ENCODE results near the gene NR1I3.

The NR1I3 gene

DNA sequence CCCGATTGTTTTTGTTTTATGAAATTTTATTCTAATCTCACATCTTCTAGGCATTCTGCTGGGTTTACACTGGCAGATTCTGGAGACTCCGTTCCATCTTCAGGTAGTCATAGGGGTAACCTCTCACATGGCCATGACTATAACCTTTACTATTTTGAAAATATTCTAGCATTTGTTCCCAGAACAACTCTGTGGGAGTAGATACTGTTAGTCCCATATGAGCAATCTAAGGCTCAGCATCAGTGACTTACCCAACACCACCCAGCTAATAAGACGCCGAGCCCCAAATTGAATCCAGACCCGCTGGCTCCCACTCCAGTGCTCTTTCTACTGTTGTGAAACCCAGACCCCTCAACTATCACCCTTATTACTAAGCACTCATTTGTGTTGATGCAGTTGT lies 49.0 kb downstream of the NR1I3 start:
- Histone ChIP-seq H3K36me3 (replicated peaks; ENCODE audit: low read depth, low read length) (no peaks in the 10 kb centered on the region), H3K27ac (ENCODE audit: low read length) (no peak overlapping the region), H3K4me3 (ENCODE audit: low read length) (no peak overlapping the region), H3K27me3 (ENCODE audit: low read depth, low read length) (no peaks in the 10 kb centered on the region), H3K4me1 (ENCODE audit: low read length) (peaks cover 48% of the 10 kb centered on the region), H3K4me2 (ENCODE audit: low read length) (no peak overlapping the region), H4K20me1 (ENCODE audit: insufficient read depth, low read length) (no peaks in the 10 kb centered on the region), H3K9me3 (ENCODE audit: insufficient read depth, low read length) (no peaks in the 10 kb centered on the region), H2AFZ (ENCODE audit: low read depth, low read length) (no peak overlapping the region), H3K79me2 (ENCODE audit: low read length) (no peaks in the 10 kb centered on the region), H3K9ac (ENCODE audit: low read length) (no peak overlapping the region)
- no peak for TF ChIP-seq EZH2phosphoT487 (IDR thresholded peaks at IDR 0.05; ENCODE audit: low read depth)
- TF ChIP-seq, protein P1, sequence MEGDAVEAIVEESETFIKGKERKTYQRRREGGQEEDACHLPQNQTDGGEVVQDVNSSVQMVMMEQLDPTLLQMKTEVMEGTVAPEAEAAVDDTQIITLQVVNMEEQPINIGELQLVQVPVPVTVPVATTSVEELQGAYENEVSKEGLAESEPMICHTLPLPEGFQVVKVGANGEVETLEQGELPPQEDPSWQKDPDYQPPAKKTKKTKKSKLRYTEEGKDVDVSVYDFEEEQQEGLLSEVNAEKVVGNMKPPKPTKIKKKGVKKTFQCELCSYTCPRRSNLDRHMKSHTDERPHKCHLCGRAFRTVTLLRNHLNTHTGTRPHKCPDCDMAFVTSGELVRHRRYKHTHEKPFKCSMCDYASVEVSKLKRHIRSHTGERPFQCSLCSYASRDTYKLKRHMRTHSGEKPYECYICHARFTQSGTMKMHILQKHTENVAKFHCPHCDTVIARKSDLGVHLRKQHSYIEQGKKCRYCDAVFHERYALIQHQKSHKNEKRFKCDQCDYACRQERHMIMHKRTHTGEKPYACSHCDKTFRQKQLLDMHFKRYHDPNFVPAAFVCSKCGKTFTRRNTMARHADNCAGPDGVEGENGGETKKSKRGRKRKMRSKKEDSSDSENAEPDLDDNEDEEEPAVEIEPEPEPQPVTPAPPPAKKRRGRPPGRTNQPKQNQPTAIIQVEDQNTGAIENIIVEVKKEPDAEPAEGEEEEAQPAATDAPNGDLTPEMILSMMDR (IDR thresholded peaks at IDR 0.05; ENCODE audit: low read depth, low read length) = no peak

DNA sequence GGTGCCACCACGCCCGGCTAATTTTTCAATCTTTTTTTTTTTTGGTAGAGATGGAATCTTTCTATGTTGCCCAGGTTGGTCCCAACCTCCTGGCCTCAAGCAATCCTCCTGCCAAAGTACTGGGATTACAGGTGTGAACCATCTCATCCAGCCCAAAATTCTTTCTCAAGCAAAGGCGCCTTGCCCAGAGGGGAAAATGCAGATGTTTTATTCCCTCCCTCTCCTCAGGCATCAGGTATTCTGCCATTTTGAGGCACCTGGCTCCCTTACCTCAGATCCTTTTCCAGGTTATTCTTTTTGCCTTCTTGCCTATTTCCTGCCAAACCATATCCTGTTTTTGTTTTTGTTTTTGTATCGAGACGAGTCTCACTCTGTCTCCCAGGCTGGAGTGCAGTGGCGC lies 49.6 kb downstream of the NR1I3 start:
- no peak for TF ChIP-seq EZH2phosphoT487 (IDR thresholded peaks at IDR 0.05; ENCODE audit: low read depth)
- TF ChIP-seq, protein P1 (IDR thresholded peaks at IDR 0.05; ENCODE audit: low read depth, low read length) = no peak
- Histone ChIP-seq H2AFZ (ENCODE audit: low read depth, low read length) (no peak overlapping the region), H3K4me2 (ENCODE audit: low read length) (no peak overlapping the region), H3K4me3 (ENCODE audit: low read length) (no peak overlapping the region), H3K27ac (ENCODE audit: low read length) (no peak overlapping the region), H3K79me2 (ENCODE audit: low read length) (no peaks in the 10 kb centered on the region), H3K9me3 (ENCODE audit: insufficient read depth, low read length) (no peaks in the 10 kb centered on the region), H4K20me1 (ENCODE audit: insufficient read depth, low read length) (no peaks in the 10 kb centered on the region), H3K36me3 (replicated peaks; ENCODE audit: low read depth, low read length) (no peaks in the 10 kb centered on the region), H3K9ac (ENCODE audit: low read length) (no peak overlapping the region), H3K4me1 (ENCODE audit: low read length) (peaks cover 54% of the 10 kb centered on the region), H3K27me3 (ENCODE audit: low read depth, low read length) (no peaks in the 10 kb centered on the region)

DNA sequence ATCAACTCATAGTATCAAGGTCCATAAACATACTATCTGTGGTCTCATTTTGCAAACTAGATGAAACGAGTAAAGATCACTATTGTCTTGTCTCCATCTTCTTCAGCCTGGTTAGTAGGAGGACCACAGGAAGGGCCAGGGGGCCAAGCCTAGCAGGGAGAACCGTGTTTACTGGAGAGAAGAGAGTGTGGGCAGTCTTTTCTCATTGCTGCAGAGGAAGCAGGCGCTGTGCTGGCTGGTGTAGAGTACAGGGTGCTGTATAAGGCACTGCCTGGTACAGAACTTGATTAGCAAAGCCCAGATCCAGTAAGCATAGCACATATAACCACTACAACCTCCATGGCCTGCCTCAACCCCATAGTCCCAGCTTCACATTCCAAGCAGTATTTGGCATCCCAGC lies 50.7 kb downstream of the NR1I3 start:
- TF ChIP-seq, protein P1 (IDR thresholded peaks at IDR 0.05; ENCODE audit: low read depth, low read length) = no peak
- no peak for TF ChIP-seq EZH2phosphoT487 (IDR thresholded peaks at IDR 0.05; ENCODE audit: low read depth)
- H3K9me3 ChIP-seq (ENCODE audit: insufficient read depth, low read length) = no peaks in the 10 kb centered on the region
- H3K79me2 ChIP-seq (ENCODE audit: low read length) = no peaks in the 10 kb centered on the region
- H4K20me1 ChIP-seq (ENCODE audit: insufficient read depth, low read length) = no peaks in the 10 kb centered on the region
- H2AFZ ChIP-seq (ENCODE audit: low read depth, low read length) = 0 out of 2 replicates have a peak overlapping the region, but pooled peaks have one; percentile 39
- peak overlapping the region; percentile 96 for H3K27ac ChIP-seq (ENCODE audit: low read length)
- peak overlapping the region; percentile 84; the same call in 1 of the 2 replicates for H3K9ac ChIP-seq (ENCODE audit: low read length)
- no peak overlapping the region; the same call in 1 of the 2 replicates for H3K4me2 ChIP-seq (ENCODE audit: low read length)
- H3K4me1 ChIP-seq (ENCODE audit: low read length) = peaks cover 58% of the 10 kb centered on the region
- no peaks in the 10 kb centered on the region for H3K27me3 ChIP-seq (ENCODE audit: low read depth, low read length)
- no peak overlapping the region for H3K4me3 ChIP-seq (ENCODE audit: low read length)
- H3K36me3 ChIP-seq (replicated peaks; ENCODE audit: low read depth, low read length) = no peaks in the 10 kb centered on the region

DNA sequence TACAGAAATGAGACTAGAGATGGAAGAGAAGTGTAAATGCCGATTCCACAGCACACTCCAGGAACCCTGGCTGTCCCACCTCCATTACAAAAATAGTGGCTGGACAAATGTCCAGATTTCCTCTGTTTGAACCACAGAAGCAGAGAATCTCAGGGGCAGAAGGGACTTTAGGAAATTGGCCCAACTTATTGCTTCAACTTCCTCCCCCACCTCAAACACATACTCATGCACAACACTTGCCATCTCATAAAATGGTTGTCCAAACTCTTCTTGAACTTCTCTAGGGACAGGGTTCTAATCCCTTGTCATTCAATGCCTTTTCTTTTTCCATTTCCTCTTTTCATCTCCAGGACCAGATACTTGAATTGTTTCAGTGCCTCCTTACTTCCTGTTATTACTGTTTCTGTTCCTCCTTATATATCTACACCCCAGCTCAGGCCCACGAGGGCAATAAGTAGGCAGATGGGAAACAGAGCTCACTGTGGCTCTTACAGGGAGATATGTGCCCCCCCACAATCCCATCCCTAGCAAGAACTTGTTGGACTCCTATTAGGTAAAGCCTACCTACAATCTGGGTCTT lies 52.2 kb downstream of the NR1I3 start:
- Histone ChIP-seq H3K4me1 (ENCODE audit: low read length) (peaks cover 66% of the 10 kb centered on the region), H3K27me3 (ENCODE audit: low read depth, low read length) (no peaks in the 10 kb centered on the region), H2AFZ (ENCODE audit: low read depth, low read length) (no peak overlapping the region), H3K79me2 (ENCODE audit: low read length) (no peaks in the 10 kb centered on the region), H4K20me1 (ENCODE audit: insufficient read depth, low read length) (no peaks in the 10 kb centered on the region), H3K36me3 (replicated peaks; ENCODE audit: low read depth, low read length) (no peaks in the 10 kb centered on the region), H3K9me3 (ENCODE audit: insufficient read depth, low read length) (no peaks in the 10 kb centered on the region), H3K4me3 (ENCODE audit: low read length) (peak overlapping the region; percentile 64), H3K9ac (ENCODE audit: low read length) (peak overlapping the region; percentile 84), H3K27ac (ENCODE audit: low read length) (peak overlapping the region; percentile 96), H3K4me2 (ENCODE audit: low read length) (peak overlapping the region; percentile 90)
- no peak for TF ChIP-seq EZH2phosphoT487 (IDR thresholded peaks at IDR 0.05; ENCODE audit: low read depth)
- TF ChIP-seq, protein P1 (IDR thresholded peaks at IDR 0.05; ENCODE audit: low read depth, low read length) = no peak

All from OCI-LY3 (cell line).